H1 (cell line): ENCODE measurements around the gene KCNN4.

Source experiments
- EP300 ChIP-seq, 2 experiments: IDR thresholded peaks; 1 replicate in 1 of 2; 2 replicates in 1 of 2; pipeline ENCODE4 v1.6.1; 2011 to 2012; ENCODE audit warnings: low read depth in 2 of 2, low read length in 2 of 2, mild to moderate bottlenecking in 2 of 2, borderline replicate concordance in 1 of 2, inconsistent platforms in 1 of 2, moderate library complexity in 1 of 2
- JUN ChIP-seq: IDR thresholded peaks from 2 replicates; pipeline ENCODE4 v1.6.1; 2011; ENCODE audit warnings: low read depth, mild to moderate bottlenecking, improper control_type of control experiment, low read length

DNA sequence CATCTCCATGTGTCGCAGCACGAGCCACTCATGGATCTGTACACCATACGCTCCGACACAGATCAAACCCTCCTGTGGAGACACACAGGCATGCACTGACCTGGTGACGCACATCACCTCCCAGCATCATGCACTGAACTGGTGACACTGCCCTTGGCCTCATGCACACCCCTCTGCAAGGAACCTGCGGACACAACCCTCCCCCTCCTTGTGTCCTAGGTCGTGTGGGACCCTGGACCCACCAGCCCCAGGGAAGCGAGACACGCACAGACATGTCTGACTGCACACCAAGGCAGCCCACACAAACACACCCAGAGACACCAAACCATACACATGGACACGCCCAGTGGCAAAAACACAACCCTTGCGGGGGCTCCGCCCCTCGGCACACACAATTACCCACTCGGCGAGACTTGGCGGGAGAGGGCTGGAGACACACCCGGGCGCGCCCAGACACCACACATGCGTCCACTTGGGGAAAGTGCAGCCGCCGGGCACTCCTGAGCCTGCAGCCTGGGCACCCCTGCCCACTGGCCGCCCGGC, 2.0 kb upstream of the KCNN4 start:
- TF ChIP-seq EP300 (IDR thresholded peaks at IDR 0.05; ENCODE audit: borderline replicate concordance in 1 of 2, low read depth in 2 of 2, low read length in 2 of 2), result no peak
- no peak for TF ChIP-seq JUN
